Measurements from ENCODE around the gene SLC2A6.

SLC2A6 gene

GRCh38 chr9:133499132-133499891 lies 20.4 kb upstream of the SLC2A6 start:
- in situ Hi-C loops (cut with HindIII; ENCODE audit: low sequenced_read_pairs) = loop anchor here (10.0 kb wide), 1 partner anchor 225 kb away; the partner anchor contains the start of gene ABO

GRCh38 chr9:133496861-133497842 lies 18.3 kb upstream of the SLC2A6 start:
- in situ Hi-C loops (cut with HindIII; ENCODE audit: low sequenced_read_pairs) = loop anchor here (10.0 kb wide), 1 partner anchor 222 kb away; the partner anchor contains the start of gene ABO

- in situ Hi-C loops (cut with HindIII; ENCODE audit: low sequenced_read_pairs) = loop anchor here (10.0 kb wide), 1 partner anchor 221 kb away; the partner anchor contains the start of gene ABO
Observed at GRCh38 chr9:133495327-133496293, 16.7 kb upstream of the SLC2A6 start.

- in situ Hi-C loops (cut with HindIII; ENCODE audit: low sequenced_read_pairs) = loop anchor here (5.0 to 10.0 kb wide), 3 partner anchors 77 to 220 kb away; partner anchors contain the start of genes ABO, REXO4, STKLD1 and SURF4
Observed at GRCh38 chr9:133494636-133495326, 15.9 kb upstream of the SLC2A6 start.

- in situ Hi-C loops (cut with HindIII; ENCODE audit: low sequenced_read_pairs) = loop anchor here (5.0 to 10.0 kb wide), 3 partner anchors 77 to 219 kb away; partner anchors contain the start of genes ABO, REXO4, STKLD1 and SURF4
Observed at GRCh38 chr9:133493845-133494540, 15.1 kb upstream of the SLC2A6 start.

GRCh38 chr9:133493428-133493827 lies 14.5 kb upstream of the SLC2A6 start:
- in situ Hi-C loops (cut with HindIII; ENCODE audit: low sequenced_read_pairs) = loop anchor here (5.0 to 10.0 kb wide), 3 partner anchors 76 to 219 kb away; partner anchors contain the start of genes ABO, REXO4, STKLD1 and SURF4

GRCh38 chr9:133492061-133493021 lies 13.4 kb upstream of the SLC2A6 start:
- in situ Hi-C loops (cut with HindIII; ENCODE audit: low sequenced_read_pairs) = loop anchor here (5.0 to 10.0 kb wide), 3 partner anchors 75 to 218 kb away; partner anchors contain the start of genes ABO, REXO4, STKLD1 and SURF4

GRCh38 chr9:133491656-133491925 lies 12.7 kb upstream of the SLC2A6 start:
- in situ Hi-C loops (cut with HindIII; ENCODE audit: low sequenced_read_pairs) = loop anchor here (5.0 to 10.0 kb wide), 3 partner anchors 74 to 217 kb away; partner anchors contain the start of genes ABO, REXO4, STKLD1 and SURF4

- in situ Hi-C loops (cut with HindIII; ENCODE audit: low sequenced_read_pairs) = loop anchor here (5.0 to 10.0 kb wide), 3 partner anchors 74 to 216 kb away; partner anchors contain the start of genes ABO, REXO4, STKLD1 and SURF4
Observed at GRCh38 chr9:133490865-133491655, 12.2 kb upstream of the SLC2A6 start.

GRCh38 chr9:133490201-133490681 lies 11.3 kb upstream of the SLC2A6 start:
- in situ Hi-C loops (cut with HindIII; ENCODE audit: low sequenced_read_pairs) = loop anchor here (5.0 to 10.0 kb wide), 3 partner anchors 73 to 215 kb away; partner anchors contain the start of genes ABO, REXO4, STKLD1 and SURF4

- in situ Hi-C loops (cut with HindIII; ENCODE audit: low sequenced_read_pairs) = loop anchor here (5.0 to 10.0 kb wide), 3 partner anchors 72 to 215 kb away; partner anchors contain the start of genes ABO, REXO4, STKLD1 and SURF4
Observed at GRCh38 chr9:133489253-133490190, 10.6 kb upstream of the SLC2A6 start.

- in situ Hi-C loops (cut with HindIII; ENCODE audit: low sequenced_read_pairs) = no loop called here
Observed at GRCh38 chr9:133488686-133489252, 9.9 kb upstream of the SLC2A6 start.

GRCh38 chr9:133487331-133487725 lies 8.4 kb upstream of the SLC2A6 start:
- in situ Hi-C loops (cut with HindIII; ENCODE audit: low sequenced_read_pairs) = no loop called here

- in situ Hi-C loops (cut with HindIII; ENCODE audit: low sequenced_read_pairs) = no loop called here
Observed at GRCh38 chr9:133485531-133486260, 6.8 kb upstream of the SLC2A6 start.
